AG04449 (cell line): ENCODE results near the gene VAV2.

Source experiments
- CTCF ChIA-PET: fragments of 350-600 bp; formaldehyde crosslinking; extraction: SDS; loops from one replicate; lab custom pipeline; 2021; ENCODE audit warnings: antibody characterized with exemption; lab: Yijun Ruan, JAX
- POLR2A ChIA-PET: fragments of 400-600, 350-600 bp; formaldehyde crosslinking; extraction: SDS; loops from one replicate; lab custom pipeline; 2020; ENCODE audit warnings: antibody characterized with exemption, inconsistent platforms; lab: Yijun Ruan, JAX
- DNase-seq: peaks from one replicate; pipeline ENCODE4 v3.0.0-alpha.2; 2010; ENCODE audit warnings: low read depth, low spot score
- H3K4me3 ChIP-seq: 2 replicates; pipeline ENCODE4 v1.5.1; 2011; ENCODE audit warnings: low read depth, mild to moderate bottlenecking, control low read depth, low read length
- TF ChIP-seq, protein P1 (sequence below): IDR thresholded peaks from one replicate; pipeline ENCODE4 v1.5.1; 2011; ENCODE audit warnings: mild to moderate bottlenecking, moderate library complexity, low read length, control low read depth, inconsistent platforms; ENCODE audit not compliant: insufficient read depth; ENCODE audit errors: missing control alignments

Gene VAV2

DNA sequence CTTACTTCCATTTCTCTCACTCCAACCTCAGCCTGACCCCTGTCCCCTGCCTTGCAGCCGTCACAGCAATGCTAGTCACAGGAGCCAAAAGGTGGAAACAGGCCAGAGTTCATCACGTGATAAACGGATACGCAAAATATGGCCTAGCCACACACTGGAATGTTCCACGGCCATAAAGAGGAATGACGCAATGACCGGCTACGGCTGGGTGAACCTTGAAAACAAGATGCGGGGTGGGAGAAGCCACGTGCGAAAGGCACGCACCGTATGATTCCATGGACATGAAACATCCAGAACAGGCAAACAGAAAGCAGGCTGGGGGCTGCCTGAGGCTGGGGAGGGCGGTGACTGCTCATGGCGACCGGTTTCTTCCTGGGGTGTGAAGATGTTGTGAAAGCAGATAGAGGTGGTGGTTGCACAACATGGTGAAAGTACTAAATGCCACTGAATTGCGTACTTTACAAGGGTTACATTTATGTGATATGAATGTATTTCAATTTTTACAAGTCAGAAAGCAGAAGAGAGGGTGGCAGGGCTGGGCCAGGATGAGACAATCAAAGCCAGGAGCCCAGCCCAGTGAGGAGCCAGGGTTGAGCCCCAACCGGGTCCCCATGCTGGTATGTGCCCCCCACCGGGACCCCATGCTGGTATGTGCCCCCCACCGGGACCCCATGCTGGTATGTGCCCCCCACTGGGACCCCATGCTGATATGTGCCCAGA is 136.2 kb downstream of the VAV2 start:
- no peak for DNase-seq
- H3K4me3 ChIP-seq: no peak overlapping the region

DNA sequence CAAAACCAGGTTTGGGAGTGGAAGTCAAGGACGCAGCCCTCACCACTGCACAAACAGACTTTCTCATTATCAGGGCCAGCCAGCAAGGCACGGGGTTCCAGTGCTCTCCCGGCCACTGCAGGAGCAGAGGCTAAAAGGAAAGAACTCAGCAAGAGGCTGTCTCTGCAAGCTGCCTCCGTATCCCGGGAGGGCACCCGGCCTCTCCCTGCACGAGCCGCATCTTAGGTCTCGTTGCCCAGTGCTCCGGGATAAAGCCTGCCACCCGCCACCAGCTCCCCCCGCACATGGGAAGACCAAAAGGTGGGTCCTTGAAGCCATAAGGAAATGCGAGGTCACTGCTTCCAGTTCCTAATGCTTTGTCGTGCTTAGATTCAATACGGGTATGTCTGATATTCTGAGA is 136.8 kb downstream of the VAV2 start:
- DNase-seq: no peak
- no peak overlapping the region for H3K4me3 ChIP-seq
- CTCF ChIA-PET: interaction anchor here (1.5 kb wide), 1 partner anchor 139 kb away, joined by 4 read pairs; no protein-coding TSS in a partner anchor
- POLR2A ChIA-PET: no interaction called here
- TF ChIP-seq, protein P1, sequence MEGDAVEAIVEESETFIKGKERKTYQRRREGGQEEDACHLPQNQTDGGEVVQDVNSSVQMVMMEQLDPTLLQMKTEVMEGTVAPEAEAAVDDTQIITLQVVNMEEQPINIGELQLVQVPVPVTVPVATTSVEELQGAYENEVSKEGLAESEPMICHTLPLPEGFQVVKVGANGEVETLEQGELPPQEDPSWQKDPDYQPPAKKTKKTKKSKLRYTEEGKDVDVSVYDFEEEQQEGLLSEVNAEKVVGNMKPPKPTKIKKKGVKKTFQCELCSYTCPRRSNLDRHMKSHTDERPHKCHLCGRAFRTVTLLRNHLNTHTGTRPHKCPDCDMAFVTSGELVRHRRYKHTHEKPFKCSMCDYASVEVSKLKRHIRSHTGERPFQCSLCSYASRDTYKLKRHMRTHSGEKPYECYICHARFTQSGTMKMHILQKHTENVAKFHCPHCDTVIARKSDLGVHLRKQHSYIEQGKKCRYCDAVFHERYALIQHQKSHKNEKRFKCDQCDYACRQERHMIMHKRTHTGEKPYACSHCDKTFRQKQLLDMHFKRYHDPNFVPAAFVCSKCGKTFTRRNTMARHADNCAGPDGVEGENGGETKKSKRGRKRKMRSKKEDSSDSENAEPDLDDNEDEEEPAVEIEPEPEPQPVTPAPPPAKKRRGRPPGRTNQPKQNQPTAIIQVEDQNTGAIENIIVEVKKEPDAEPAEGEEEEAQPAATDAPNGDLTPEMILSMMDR: no peak

More for the DNA sequence above, 136.2 kb downstream of the VAV2 start:
- ChIA-PET CTCF (interaction anchor here (1.5 kb wide), 1 partner anchor 139 kb away, joined by 4 read pairs; no protein-coding TSS in a partner anchor), POLR2A (no interaction called here)
- TF ChIP-seq, protein P1: no peak

DNA sequence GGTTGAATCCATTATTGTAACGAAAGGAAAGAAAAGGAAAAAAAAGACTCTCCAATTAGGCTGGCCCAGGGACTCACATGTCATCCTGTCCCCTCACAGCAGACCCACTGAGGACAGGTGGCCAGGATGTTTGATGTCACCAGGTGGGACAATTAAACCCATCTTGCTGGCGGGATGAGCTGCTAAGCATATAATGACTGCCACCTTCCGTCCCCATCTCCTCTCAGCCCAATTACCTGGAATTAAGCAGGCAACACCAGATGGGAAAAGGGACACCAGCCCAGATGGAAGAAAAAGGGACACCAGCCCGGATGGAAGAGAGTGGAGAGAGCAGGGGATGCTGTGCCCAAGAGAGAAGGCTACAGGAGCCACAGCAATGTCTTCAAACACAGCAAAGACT is 137.4 kb downstream of the VAV2 start:
- DNase-seq: no peak

DNA sequence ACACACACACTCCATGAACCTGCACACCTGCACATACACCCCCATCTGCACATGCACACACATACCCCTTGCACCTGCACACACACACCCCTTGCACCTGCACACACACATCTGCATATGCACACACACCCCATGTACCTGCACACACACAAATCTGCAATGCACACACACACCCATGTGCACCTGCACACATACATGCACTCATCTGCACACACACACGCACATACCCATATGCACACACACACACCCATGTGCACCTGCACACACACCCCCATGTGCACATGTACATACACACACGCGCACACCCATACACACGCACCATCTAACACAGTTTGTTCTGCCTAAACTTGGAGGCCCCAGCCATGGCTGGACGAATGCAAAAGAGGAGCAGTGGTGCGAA is 138.1 kb downstream of the VAV2 start:
- ChIA-PET POLR2A (no interaction called here), CTCF (no interaction called here)
- no peak for DNase-seq
- TF ChIP-seq, protein P1: no peak
- no peak overlapping the region for H3K4me3 ChIP-seq

More for the DNA sequence above, 137.4 kb downstream of the VAV2 start:
- ChIA-PET POLR2A (no interaction called here), CTCF (no interaction called here)
- H3K4me3 ChIP-seq: no peak overlapping the region
- TF ChIP-seq, protein P1: no peak

DNA sequence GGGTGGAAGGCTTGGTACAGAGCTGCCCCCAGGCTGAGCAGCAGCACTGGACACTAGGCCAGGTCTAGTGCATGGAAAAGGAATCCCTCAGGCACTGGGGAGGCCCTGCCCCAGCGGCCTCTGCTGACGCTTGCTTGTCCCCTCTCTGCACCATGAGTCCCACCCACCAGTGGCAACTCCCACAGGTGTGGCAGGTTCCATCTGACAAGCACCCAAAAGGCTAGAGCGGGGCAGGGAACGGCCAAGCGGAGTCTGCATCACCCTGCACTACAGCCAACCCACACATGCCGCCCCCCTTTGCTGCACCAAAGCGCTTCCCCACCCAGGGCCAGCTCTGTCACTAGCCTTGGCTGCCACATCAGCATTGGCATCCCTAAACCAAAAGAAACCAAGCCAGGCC is 138.8 kb downstream of the VAV2 start:
- no peak for DNase-seq
- TF ChIP-seq, protein P1: no peak
- CTCF ChIA-PET: no interaction called here
- no peak overlapping the region for H3K4me3 ChIP-seq
- POLR2A ChIA-PET: no interaction called here

DNA sequence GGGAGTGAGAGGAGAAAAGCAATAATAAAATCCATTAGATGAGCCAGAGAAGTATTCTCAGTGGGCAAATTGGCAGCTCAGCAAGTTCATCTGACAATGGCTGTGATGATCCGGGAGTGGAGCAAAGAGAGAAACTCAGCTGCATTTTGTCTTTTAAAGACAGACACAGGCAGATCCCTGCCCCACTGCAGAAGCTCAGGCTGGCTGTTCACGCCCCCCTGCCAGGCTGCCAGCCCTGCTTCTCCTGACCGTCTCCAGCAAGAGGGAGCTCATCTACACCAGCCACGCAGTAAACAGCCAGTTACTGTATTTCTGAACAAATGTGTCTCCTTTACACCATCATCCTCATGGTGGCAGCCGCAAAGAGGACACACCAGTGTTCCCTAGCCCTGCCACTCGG is 139.7 kb downstream of the VAV2 start:
- ChIA-PET POLR2A (no interaction called here), CTCF (no interaction called here)
- TF ChIP-seq, protein P1: no peak
- no peak for DNase-seq
- H3K4me3 ChIP-seq: no peak overlapping the region
